ENCODE data around the gene SRL.

- TF ChIP-seq CTCF (IDR thresholded peaks at IDR 0.05) (no peak), POLR2A (IDR thresholded peaks at IDR 0.05) (no peak)
These were observed 20.5 kb upstream of the SRL start for GRCh38 chr16:4262303-4262835.
